Left ventricle myocardium inferior (tissue), 1 donor: ENCODE measurements around the gene THADA. TPM values are rescaled to one million over a fixed set of nuclear protein-coding genes. Genes with fewer than 3 reads are reported as not detected.

ENCODE experiments used
- DNase-seq: peaks from one replicate; pipeline ENCODE4 v3.0.0-alpha.2; 2020
- H3K27ac ChIP-seq: fragments of 200-600 bp; replicated peaks from 2 replicates; pipeline ENCODE4 v1.8.0; 2021
- H3K27me3 ChIP-seq: fragments of 200-600 bp; 2 replicates; pipeline ENCODE4 v1.8.0; 2021; ENCODE audit warnings: low read depth
- H3K36me3 ChIP-seq: fragments of 200-600 bp; 2 replicates; pipeline ENCODE4 v1.8.0; 2021
- H3K4me1 ChIP-seq: fragments of 200-600 bp; 2 replicates; pipeline ENCODE4 v1.8.0; 2021
- H3K4me3 ChIP-seq: fragments of 200-600 bp; 2 replicates; pipeline ENCODE4 v1.8.0; 2021; ENCODE audit warnings: mild to moderate bottlenecking, moderate library complexity
- H3K9me3 ChIP-seq: fragments of 200-600 bp; replicated peaks from 2 replicates; pipeline ENCODE4 v1.8.0; 2021
- intact Hi-C: fragments of 100-400 bp; cut with micrococcal nuclease; formaldehyde crosslinking; loops from one replicate; pipeline ENCODE4 v1.11.0; 2022
- total RNA-seq: library from RNA; stranded (reverse); fragmentation: NEBNext Ultra II Directional; extraction: Animal tissue kit (Norgen Biotek cat#: 25700); gene quantifications from one replicate; pipeline ENCODE4 v1.2.1, GENCODE V29; 2021
- TF ChIP-seq, protein P1 (sequence below): fragments of 200-600 bp; IDR thresholded peaks from 2 replicates; pipeline ENCODE4 v1.8.0; 2021; ENCODE audit warnings: antibody characterized with exemption, mild to moderate bottlenecking, borderline replicate concordance
- donor health status: DM: no; HTN: yes; CAD: no; lungs with severe emphysema.

THADA gene
- total RNA-seq, 1 donor from 2014 or later = 15.4 TPM

GRCh38 chr2:43267381-43267780 lies 328.5 kb downstream of the THADA start:
- Histone ChIP-seq H3K4me3 (no peak overlapping the region), H3K36me3 (no peaks in the 10 kb centered on the region), H3K9me3 (no peaks in the 10 kb centered on the region), H3K27ac (peak overlapping the region; percentile 92), H3K27me3 (no peaks in the 10 kb centered on the region), H3K4me1 (peaks cover 67% of the 10 kb centered on the region)
- intact Hi-C loops = no loop called here
- TF ChIP-seq, protein P1, sequence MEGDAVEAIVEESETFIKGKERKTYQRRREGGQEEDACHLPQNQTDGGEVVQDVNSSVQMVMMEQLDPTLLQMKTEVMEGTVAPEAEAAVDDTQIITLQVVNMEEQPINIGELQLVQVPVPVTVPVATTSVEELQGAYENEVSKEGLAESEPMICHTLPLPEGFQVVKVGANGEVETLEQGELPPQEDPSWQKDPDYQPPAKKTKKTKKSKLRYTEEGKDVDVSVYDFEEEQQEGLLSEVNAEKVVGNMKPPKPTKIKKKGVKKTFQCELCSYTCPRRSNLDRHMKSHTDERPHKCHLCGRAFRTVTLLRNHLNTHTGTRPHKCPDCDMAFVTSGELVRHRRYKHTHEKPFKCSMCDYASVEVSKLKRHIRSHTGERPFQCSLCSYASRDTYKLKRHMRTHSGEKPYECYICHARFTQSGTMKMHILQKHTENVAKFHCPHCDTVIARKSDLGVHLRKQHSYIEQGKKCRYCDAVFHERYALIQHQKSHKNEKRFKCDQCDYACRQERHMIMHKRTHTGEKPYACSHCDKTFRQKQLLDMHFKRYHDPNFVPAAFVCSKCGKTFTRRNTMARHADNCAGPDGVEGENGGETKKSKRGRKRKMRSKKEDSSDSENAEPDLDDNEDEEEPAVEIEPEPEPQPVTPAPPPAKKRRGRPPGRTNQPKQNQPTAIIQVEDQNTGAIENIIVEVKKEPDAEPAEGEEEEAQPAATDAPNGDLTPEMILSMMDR = no peak
- no peak for DNase-seq

DNA sequence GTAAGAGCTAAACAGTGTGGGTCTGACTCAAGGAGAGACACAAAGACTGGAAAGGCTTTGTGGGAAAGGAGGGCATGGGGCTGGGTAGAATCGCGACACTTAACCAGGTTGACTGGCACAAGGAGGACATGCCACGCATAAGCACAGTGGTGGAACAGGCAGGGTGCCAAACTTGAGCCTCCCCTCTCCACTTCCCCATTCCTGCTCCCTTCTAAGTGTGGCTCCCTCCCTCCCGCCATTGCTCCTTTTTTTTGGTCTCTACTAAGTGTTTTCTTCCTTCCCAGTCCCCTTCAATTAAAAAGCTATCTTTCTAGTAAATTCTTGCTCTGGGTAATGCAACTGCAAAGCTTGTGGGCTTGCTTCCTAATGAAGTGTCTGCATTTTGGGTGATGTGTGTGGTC lies 329.1 kb downstream of the THADA start:
- TF ChIP-seq, protein P1 = no peak
- peak; percentile 67 for DNase-seq
- Histone ChIP-seq H3K4me3 (no peak overlapping the region), H3K27ac (peak overlapping the region; percentile 92), H3K4me1 (peaks cover 67% of the 10 kb centered on the region), H3K27me3 (no peaks in the 10 kb centered on the region), H3K36me3 (no peaks in the 10 kb centered on the region), H3K9me3 (no peaks in the 10 kb centered on the region)
- intact Hi-C loops = no loop called here

GRCh38 chr2:43265421-43265820 lies 330.4 kb downstream of the THADA start:
- Histone ChIP-seq H3K36me3 (no peaks in the 10 kb centered on the region), H3K4me1 (peaks cover 58% of the 10 kb centered on the region), H3K4me3 (no peak overlapping the region), H3K9me3 (no peaks in the 10 kb centered on the region), H3K27ac (peak overlapping the region; percentile 92), H3K27me3 (no peaks in the 10 kb centered on the region)
- intact Hi-C loops = no loop called here
- TF ChIP-seq, protein P1 = no peak
- DNase-seq = peak; percentile 56

DNA sequence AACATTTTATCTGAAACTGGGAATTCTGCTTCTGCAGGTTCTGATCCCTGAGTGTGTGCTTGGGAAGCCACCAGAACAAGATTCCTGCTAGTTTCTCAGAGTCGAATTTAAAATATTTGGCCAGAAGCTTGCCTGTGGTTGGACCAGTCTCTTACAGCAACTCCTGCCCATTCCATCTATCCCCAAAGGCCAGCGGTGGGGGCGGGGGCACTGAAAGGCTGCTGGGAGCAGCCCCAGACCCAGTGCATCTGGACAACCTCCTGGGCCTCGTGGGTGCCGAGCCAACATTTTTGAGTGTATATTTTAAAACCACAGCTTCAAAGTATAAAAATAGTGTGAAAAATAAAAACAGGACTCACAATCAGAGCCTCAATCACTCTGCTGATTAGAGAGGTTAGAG lies 330.8 kb downstream of the THADA start:
- H3K27ac ChIP-seq = peak overlapping the region; percentile 92
- TF ChIP-seq, protein P1 = no peak
- intact Hi-C loops = no loop called here
- no peaks in the 10 kb centered on the region for H3K9me3 ChIP-seq
- peaks cover 54% of the 10 kb centered on the region for H3K4me1 ChIP-seq
- H3K27me3 ChIP-seq = no peaks in the 10 kb centered on the region
- H3K36me3 ChIP-seq = no peaks in the 10 kb centered on the region
- no peak overlapping the region for H3K4me3 ChIP-seq
- peak; percentile 73 for DNase-seq

GRCh38 chr2:43262951-43263350 lies 332.9 kb downstream of the THADA start:
- no peak overlapping the region for H3K27ac ChIP-seq
- TF ChIP-seq, protein P1 = no peak
- no peaks in the 10 kb centered on the region for H3K27me3 ChIP-seq
- intact Hi-C loops = no loop called here
- no peak for DNase-seq
- H3K4me1 ChIP-seq = peaks cover 34% of the 10 kb centered on the region
- H3K4me3 ChIP-seq = no peak overlapping the region
- no peaks in the 10 kb centered on the region for H3K9me3 ChIP-seq
- no peaks in the 10 kb centered on the region for H3K36me3 ChIP-seq

GRCh38 chr2:43262239-43262638 lies 333.6 kb downstream of the THADA start:
- no peak for DNase-seq
- intact Hi-C loops = no loop called here

More at GRCh38 chr2:43262239-43262638, 333.6 kb downstream of the THADA start:
- Histone ChIP-seq H3K36me3 (no peaks in the 10 kb centered on the region), H3K4me1 (peaks cover 31% of the 10 kb centered on the region), H3K27ac (no peak overlapping the region), H3K4me3 (no peak overlapping the region), H3K27me3 (no peaks in the 10 kb centered on the region), H3K9me3 (no peaks in the 10 kb centered on the region)
- TF ChIP-seq, protein P1 = no peak
